Measurements from ENCODE around the gene DPEP1. TPM values are rescaled to one million over a fixed set of nuclear protein-coding genes. Genes with fewer than 3 reads are reported as not detected.

Gene DPEP1
- total RNA-seq, 1 experiment from 2014 or later: 1.1 TPM

GRCh38 chr16:89571636-89572035, 41.8 kb upstream of the DPEP1 start:
- Histone ChIP-seq H2AK5ac (ENCODE audit: insufficient read length, low read length) (no peak overlapping the region), H3K4me1 (ENCODE audit: insufficient read depth, low read length) (no peaks in the 10 kb centered on the region), H3T11ph (ENCODE audit: low read length) (no peak overlapping the region), H3K23ac (ENCODE audit: insufficient read length, low read depth, low read length) (no peak overlapping the region), H4K8ac (replicated peaks; ENCODE audit: insufficient read length, low read depth, low read length) (no peak overlapping the region), H4K20me1 (ENCODE audit: control insufficient read depth, insufficient read depth, insufficient read length) (no peaks in the 10 kb centered on the region), H3K18ac (ENCODE audit: insufficient read length, low read depth, low read length) (no peak overlapping the region), H3K23me2 (ENCODE audit: insufficient read length, low read depth, low read length, poor library complexity, severe bottlenecking) (peaks cover 11% of the 10 kb centered on the region), H3K79me2 (ENCODE audit: insufficient read depth, low read length) (no peaks in the 10 kb centered on the region), H3K9me3 (ENCODE audit: control insufficient read depth, low read depth, low read length) (no peaks in the 10 kb centered on the region), H2BK20ac (ENCODE audit: low read depth, low read length, poor library complexity, severe bottlenecking) (no peak overlapping the region), H2BK120ac (ENCODE audit: low read depth, low read length, poor library complexity, severe bottlenecking) (no peak overlapping the region), H2BK5ac (ENCODE audit: insufficient read length, low read length) (no peak overlapping the region), H4K91ac (ENCODE audit: insufficient read length, low read depth, low read length) (no peak overlapping the region), H3K4me2 (ENCODE audit: insufficient read depth, insufficient read length, low read length) (no peak overlapping the region), H3K4ac (ENCODE audit: low read depth, low read length) (no peak overlapping the region), H2BK12ac (ENCODE audit: insufficient read length, low read depth, low read length) (no peak overlapping the region), H3K79me1 (ENCODE audit: insufficient read depth, low read depth, low read length, poor library complexity, severe bottlenecking) (no peaks in the 10 kb centered on the region), H3K56ac (ENCODE audit: insufficient read length, low read depth, low read length) (no peak overlapping the region), H3K27ac (ENCODE audit: insufficient read length, low read depth, low read length) (no peak overlapping the region), H3K14ac (ENCODE audit: insufficient read depth, low read length) (no peak overlapping the region), H2AFZ (ENCODE audit: low read length) (no peak overlapping the region), H2BK15ac (ENCODE audit: low read depth, low read length) (no peak overlapping the region), H3K9ac (ENCODE audit: extremely low read depth, insufficient read length, low read length) (no peak overlapping the region), H3K27me3 (ENCODE audit: insufficient read depth, low read length) (peaks cover 2% of the 10 kb centered on the region; the same call in 1 of the 2 replicates), H4K5ac (ENCODE audit: insufficient read length, low read depth, low read length) (no peak overlapping the region)
- Mint-ChIP-seq H3K4me3 (peak overlapping the region in 1 of 2 experiments; percentile 26; a peak in 1 of 5 replicates), H3K36me3 (ENCODE audit: insufficient read depth in 1 of 3, low read depth in 3 of 3) (peaks cover 0 to 6% (median 0%) of the 10 kb centered on the region in 3 experiments; a peak in 2 of 7 replicates), H3K9me3 (no peaks in the 10 kb centered on the region), H3K27ac (no peak overlapping the region), H3K27me3 (ENCODE audit: low read depth) (peaks cover 38% of the 10 kb centered on the region), H3K4me1 (peaks cover 2 to 6% of the 10 kb centered on the region in 2 experiments; a peak in 3 of 4 replicates)
- WGBS (ENCODE audit: extremely low coverage, insufficient read length, low lambda C conversion rate): no CpG with 5 or more reads among the region's 18 CpGs
- no peak for DNase-seq
- TF ChIP-seq, protein P1, sequence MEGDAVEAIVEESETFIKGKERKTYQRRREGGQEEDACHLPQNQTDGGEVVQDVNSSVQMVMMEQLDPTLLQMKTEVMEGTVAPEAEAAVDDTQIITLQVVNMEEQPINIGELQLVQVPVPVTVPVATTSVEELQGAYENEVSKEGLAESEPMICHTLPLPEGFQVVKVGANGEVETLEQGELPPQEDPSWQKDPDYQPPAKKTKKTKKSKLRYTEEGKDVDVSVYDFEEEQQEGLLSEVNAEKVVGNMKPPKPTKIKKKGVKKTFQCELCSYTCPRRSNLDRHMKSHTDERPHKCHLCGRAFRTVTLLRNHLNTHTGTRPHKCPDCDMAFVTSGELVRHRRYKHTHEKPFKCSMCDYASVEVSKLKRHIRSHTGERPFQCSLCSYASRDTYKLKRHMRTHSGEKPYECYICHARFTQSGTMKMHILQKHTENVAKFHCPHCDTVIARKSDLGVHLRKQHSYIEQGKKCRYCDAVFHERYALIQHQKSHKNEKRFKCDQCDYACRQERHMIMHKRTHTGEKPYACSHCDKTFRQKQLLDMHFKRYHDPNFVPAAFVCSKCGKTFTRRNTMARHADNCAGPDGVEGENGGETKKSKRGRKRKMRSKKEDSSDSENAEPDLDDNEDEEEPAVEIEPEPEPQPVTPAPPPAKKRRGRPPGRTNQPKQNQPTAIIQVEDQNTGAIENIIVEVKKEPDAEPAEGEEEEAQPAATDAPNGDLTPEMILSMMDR (conservative IDR thresholded peaks at IDR 0.05): no peak

Measured in H9 (cell line).